Immature natural killer cell (primary cell): ENCODE data around the gene POLR1D. TPM values are rescaled to one million over a fixed set of nuclear protein-coding genes. Genes with fewer than 3 reads are reported as not detected.

ENCODE experiments used
- DNase-seq, 3 donors: peaks; one replicate each; pipeline ENCODE4 v3.0.0; 2022; ENCODE audit warnings: mixed read lengths in 1 of 3
- H3K27ac Mint-ChIP-seq, 6 donors: one replicate each; pipeline ENCODE4 v1.8.0; 2020; ENCODE audit warnings: mixed read lengths in 6 of 6, mild to moderate bottlenecking in 5 of 6, inconsistent platforms in 4 of 6, moderate library complexity in 3 of 6
- H3K27me3 Mint-ChIP-seq, 3 donors: one replicate each; pipeline ENCODE4 v1.8.0; 2020 to 2021; ENCODE audit warnings: low read depth in 3 of 3, mild to moderate bottlenecking in 3 of 3, mixed read lengths in 3 of 3, moderate library complexity in 3 of 3, inconsistent platforms in 1 of 3
- H3K36me3 Mint-ChIP-seq, 3 donors: one replicate each; pipeline ENCODE4 v1.8.0; 2020; ENCODE audit warnings: mixed read lengths in 3 of 3, inconsistent platforms in 2 of 3, mild to moderate bottlenecking in 2 of 3
- H3K4me1 Mint-ChIP-seq, 2 donors: one replicate each; pipeline ENCODE4 v1.8.0; 2020; ENCODE audit warnings: inconsistent platforms in 2 of 2, mild to moderate bottlenecking in 2 of 2, mixed read lengths in 2 of 2, moderate library complexity in 1 of 2
- H3K4me3 Mint-ChIP-seq, 5 donors: one replicate each; pipeline ENCODE4 v1.8.0; 2020; ENCODE audit warnings: mild to moderate bottlenecking in 5 of 5, mixed read lengths in 5 of 5, inconsistent platforms in 3 of 5, moderate library complexity in 3 of 5
- H3K9me3 Mint-ChIP-seq, 6 donors: one replicate each; pipeline ENCODE4 v1.8.0; 2020; ENCODE audit warnings: mild to moderate bottlenecking in 6 of 6, mixed read lengths in 6 of 6, inconsistent platforms in 4 of 6, moderate library complexity in 3 of 6
- polyA plus RNA-seq, 3 donors: library from polyadenylated mRNA; unstranded; fragments of 300-500 nt; fragmentation: Illumina TruSeq; gene quantifications; one replicate each; pipeline ENCODE4 v1.2.3, GENCODE V29; 2021

POLR1D gene
- 100 to 1,000 TPM in 1 of 3 donors, 10 to 100 TPM in 2; 66.9 to 109 (median 87.7) TPM for polyA plus RNA-seq

GRCh38 chr13:27621366-27622101 is at the start of gene POLR1D:
Gene POLR1D (plus strand): TSS chr13:27621892. CDS start chr13:27621984, 92 bp downstream.
- peak; percentile 77 to 79 (median 78) for DNase-seq
- peaks cover 0 to 8% (median 0%) of the 10 kb centered on the region in 3 donors for H3K36me3 Mint-ChIP-seq
- H3K4me3 Mint-ChIP-seq: peak within 1 kb of the TSS; percentile 91 to 99 (median 95)
- H3K4me1 Mint-ChIP-seq: peaks cover 54 to 75% of the 10 kb centered on the region in 2 donors
- H3K9me3 Mint-ChIP-seq: no peaks in the 10 kb centered on the region
- peak within 1 kb of the TSS; percentile 91 to 97 (median 95) for H3K27ac Mint-ChIP-seq
- H3K27me3 Mint-ChIP-seq: peaks cover 2 to 16% (median 3%) of the 10 kb centered on the region in 3 donors

- Mint-ChIP-seq H3K27ac (peak overlapping the region in 1 of 6 donors; percentile 19), H3K36me3 (peaks cover 0 to 15% (median 7%) of the 10 kb centered on the region in 3 donors), H3K4me3 (peak overlapping the region in 2 of 5 donors; percentile 33 to 52), H3K4me1 (peaks cover 51 to 62% of the 10 kb centered on the region in 2 donors), H3K27me3 (peaks cover 0 to 3% (median 0%) of the 10 kb centered on the region in 3 donors), H3K9me3 (no peaks in the 10 kb centered on the region)
- no peak for DNase-seq
Observed at GRCh38 chr13:27572234-27572901, 49.3 kb upstream of the POLR1D start.

GRCh38 chr13:27573265-27573664 is 48.4 kb upstream of the POLR1D start:
- H3K36me3 Mint-ChIP-seq: peaks cover 0 to 15% (median 7%) of the 10 kb centered on the region in 3 donors
- peak overlapping the region in 4 of 5 donors; percentile 14 to 52 (median 27) for H3K4me3 Mint-ChIP-seq
- H3K9me3 Mint-ChIP-seq: no peaks in the 10 kb centered on the region
- H3K27me3 Mint-ChIP-seq: peaks cover 0 to 3% (median 0%) of the 10 kb centered on the region in 3 donors
- no peak for DNase-seq
- peak overlapping the region; percentile 6 to 60 (median 32) for H3K27ac Mint-ChIP-seq
- peaks cover 56 to 71% of the 10 kb centered on the region in 2 donors for H3K4me1 Mint-ChIP-seq

GRCh38 chr13:27574661-27575060 is 47.0 kb upstream of the POLR1D start:
- H3K9me3 Mint-ChIP-seq: no peaks in the 10 kb centered on the region
- H3K4me3 Mint-ChIP-seq: no peak overlapping the region
- H3K36me3 Mint-ChIP-seq: peaks cover 0 to 7% (median 0%) of the 10 kb centered on the region in 3 donors
- peak overlapping the region in 1 of 6 donors; percentile 15 for H3K27ac Mint-ChIP-seq
- no peak for DNase-seq
- H3K27me3 Mint-ChIP-seq: peaks cover 0 to 3% (median 0%) of the 10 kb centered on the region in 3 donors
- H3K4me1 Mint-ChIP-seq: peaks cover 59 to 79% of the 10 kb centered on the region in 2 donors

- H3K36me3 Mint-ChIP-seq: peaks cover 0 to 11% (median 8%) of the 10 kb centered on the region in 3 donors
- H3K27me3 Mint-ChIP-seq: peaks cover 0 to 3% (median 0%) of the 10 kb centered on the region in 3 donors
- H3K27ac Mint-ChIP-seq: peak overlapping the region in 2 of 6 donors; percentile 2 to 52
- H3K4me3 Mint-ChIP-seq: no peak overlapping the region
- no peak for DNase-seq
- peaks cover 47 to 60% of the 10 kb centered on the region in 2 donors for H3K4me1 Mint-ChIP-seq
- no peaks in the 10 kb centered on the region for H3K9me3 Mint-ChIP-seq
Observed at GRCh38 chr13:27578121-27579030, 43.3 kb upstream of the POLR1D start.

- DNase-seq: no peak
- no peaks in the 10 kb centered on the region for H3K27me3 Mint-ChIP-seq
- H3K9me3 Mint-ChIP-seq: no peaks in the 10 kb centered on the region
- peak overlapping the region in 3 of 6 donors; percentile 6 to 42 (median 13) for H3K27ac Mint-ChIP-seq
- peaks cover 22 to 45% of the 10 kb centered on the region in 2 donors for H3K4me1 Mint-ChIP-seq
- H3K36me3 Mint-ChIP-seq: peaks cover 0 to 8% (median 7%) of the 10 kb centered on the region in 3 donors
- peak overlapping the region in 1 of 5 donors; percentile 7 for H3K4me3 Mint-ChIP-seq
Observed at GRCh38 chr13:27583645-27584044, 38.0 kb upstream of the POLR1D start.

- Mint-ChIP-seq H3K36me3 (no peaks in the 10 kb centered on the region), H3K27ac (no peak overlapping the region), H3K4me3 (no peak overlapping the region), H3K9me3 (no peaks in the 10 kb centered on the region), H3K4me1 (peaks cover 20 to 40% of the 10 kb centered on the region in 2 donors), H3K27me3 (no peaks in the 10 kb centered on the region)
- DNase-seq: no peak
Observed at GRCh38 chr13:27587095-27587746, 34.5 kb upstream of the POLR1D start.

- H3K36me3 Mint-ChIP-seq: no peaks in the 10 kb centered on the region
- H3K27me3 Mint-ChIP-seq: no peaks in the 10 kb centered on the region
- DNase-seq: no peak
- H3K9me3 Mint-ChIP-seq: no peaks in the 10 kb centered on the region
- peaks cover 14 to 36% of the 10 kb centered on the region in 2 donors for H3K4me1 Mint-ChIP-seq
- no peak overlapping the region for H3K4me3 Mint-ChIP-seq
- no peak overlapping the region for H3K27ac Mint-ChIP-seq
Observed at GRCh38 chr13:27588405-27588804, 33.3 kb upstream of the POLR1D start.

- Mint-ChIP-seq H3K4me1 (peaks cover 0 to 6% of the 10 kb centered on the region in 2 donors), H3K27me3 (no peaks in the 10 kb centered on the region), H3K4me3 (no peak overlapping the region), H3K27ac (no peak overlapping the region), H3K9me3 (no peaks in the 10 kb centered on the region), H3K36me3 (no peaks in the 10 kb centered on the region)
- DNase-seq: no peak
Observed at GRCh38 chr13:27592865-27593264, 28.8 kb upstream of the POLR1D start.

- Mint-ChIP-seq H3K4me1 (peaks cover 0 to 3% of the 10 kb centered on the region in 2 donors), H3K36me3 (no peaks in the 10 kb centered on the region), H3K27me3 (no peaks in the 10 kb centered on the region), H3K4me3 (no peak overlapping the region), H3K9me3 (no peaks in the 10 kb centered on the region), H3K27ac (no peak overlapping the region)
- DNase-seq: no peak
Observed at GRCh38 chr13:27593267-27593666, 28.4 kb upstream of the POLR1D start.

GRCh38 chr13:27595055-27595811 is 26.5 kb upstream of the POLR1D start:
- Mint-ChIP-seq H3K27ac (no peak overlapping the region), H3K4me3 (no peak overlapping the region), H3K4me1 (peaks cover 0 to 4% of the 10 kb centered on the region in 2 donors), H3K36me3 (no peaks in the 10 kb centered on the region), H3K9me3 (no peaks in the 10 kb centered on the region), H3K27me3 (no peaks in the 10 kb centered on the region)
- no peak for DNase-seq

GRCh38 chr13:27599096-27599495 is 22.6 kb upstream of the POLR1D start:
- no peak overlapping the region for H3K27ac Mint-ChIP-seq
- H3K36me3 Mint-ChIP-seq: no peaks in the 10 kb centered on the region
- H3K4me3 Mint-ChIP-seq: no peak overlapping the region
- no peaks in the 10 kb centered on the region for H3K27me3 Mint-ChIP-seq
- DNase-seq: no peak
- no peaks in the 10 kb centered on the region for H3K9me3 Mint-ChIP-seq
- H3K4me1 Mint-ChIP-seq: peaks cover 18 to 27% of the 10 kb centered on the region in 2 donors
